A549 treated with Mapracorat at 1 μM for 4 hours (cell line): ENCODE results near the gene OR56B1. TPM values are rescaled to one million over a fixed set of nuclear protein-coding genes. Genes with fewer than 3 reads are reported as not detected.

Experiments
- total RNA-seq: library from RNA; stranded (reverse); fragments of 200-300 nt; extraction: Qiagen RNA extraction; gene quantifications from 5 replicates; pipeline ENCODE4 v1.2.3, GENCODE V29; 2022

OR56B1 gene
- not detected in 5 replicates for total RNA-seq

GRCh38 chr11:5736396-5736795 lies at the start of gene OR56B1:
TSS of gene OR56B1 (plus strand) at chr11:5736448. CDS start at chr11:5736517, 69 bp downstream.

GRCh38 chr11:5689551-5689983 lies 46.7 kb upstream of the OR56B1 start, which contains the start of gene TRIM22:
TSS of gene TRIM22 (plus strand) at chr11:5689790. CDS start at chr11:5696233, 6,443 bp downstream.

GRCh38 chr11:5753943-5754342 lies 17.7 kb downstream of the OR56B1 start, which contains the start of gene OR52N4:
TSS of gene OR52N4 (plus strand) at chr11:5754243. CDS start at chr11:5754741, 498 bp downstream.

GRCh38 chr11:5783255-5783654 lies 47.0 kb downstream of the OR56B1 start, which contains the start of gene OR52N5:
TSS of gene OR52N5 (minus strand) at chr11:5783355. CDS start at chr11:5778634, 4,721 bp downstream.

Other genes with a start within 250 kb of the OR56B1 start
- not detected in 5 replicates for gene OR52D1, start 247.8 kb upstream of the OR56B1 start, total RNA-seq
- not detected in 5 replicates for gene UBQLN3, start 226.5 kb upstream of the OR56B1 start, total RNA-seq
- not detected in 5 replicates for gene UBQLNL, start 219.7 kb upstream of the OR56B1 start, total RNA-seq
- not detected in 5 replicates for gene OR52H1, start 187.9 kb upstream of the OR56B1 start, total RNA-seq
- not detected in 5 replicates for gene OR52B6, start 155.6 kb upstream of the OR56B1 start, total RNA-seq
- gene TRIM6, start 139.8 kb upstream of the OR56B1 start, total RNA-seq: 8.7 to 9.9 TPM (median 9.2 TPM) in 5 replicates
- 2.9 to 3.7 TPM (median 3.1 TPM) in 5 replicates for gene TRIM34, start 111.4 kb upstream of the OR56B1 start, total RNA-seq
- gene TRIM5, start 51.4 kb upstream of the OR56B1 start, total RNA-seq: 8.7 to 10.9 TPM (median 10.5 TPM) in 5 replicates
- gene TRIM22, start 46.7 kb upstream of the OR56B1 start, total RNA-seq: 0.80 to 1.4 TPM (median 0.87 TPM) in 5 replicates
- not detected in 5 replicates for gene OR52N4, start 17.8 kb downstream of the OR56B1 start, total RNA-seq
- gene OR52N5, start 46.9 kb downstream of the OR56B1 start, total RNA-seq: not detected in 5 replicates
- gene OR52N1, start 54.8 kb downstream of the OR56B1 start, total RNA-seq: not detected in 5 replicates
- not detected in 5 replicates for gene OR52N2, start 72.5 kb downstream of the OR56B1 start, total RNA-seq
- gene OR52E6, start 105.4 kb downstream of the OR56B1 start, total RNA-seq: not detected in 5 replicates
- not detected in 5 replicates for gene OR52E8, start 121.2 kb downstream of the OR56B1 start, total RNA-seq
- not detected in 5 replicates for gene OR52E4, start 144.2 kb downstream of the OR56B1 start, total RNA-seq
- not detected in 5 replicates for gene OR52E5, start 156.8 kb downstream of the OR56B1 start, total RNA-seq
- gene OR56A3, start 205.8 kb downstream of the OR56B1 start, total RNA-seq: not detected in 5 replicates
- not detected in 5 replicates for gene OR56A5, start 232.0 kb downstream of the OR56B1 start, total RNA-seq